ENCODE measurements around the gene HPGD.
"Not testable (repeated sequence)": the region's sequence is repeated elsewhere in the genome, so short reads cannot be mapped to it uniquely, and the experiment has no call there.

HPGD gene

DNA sequence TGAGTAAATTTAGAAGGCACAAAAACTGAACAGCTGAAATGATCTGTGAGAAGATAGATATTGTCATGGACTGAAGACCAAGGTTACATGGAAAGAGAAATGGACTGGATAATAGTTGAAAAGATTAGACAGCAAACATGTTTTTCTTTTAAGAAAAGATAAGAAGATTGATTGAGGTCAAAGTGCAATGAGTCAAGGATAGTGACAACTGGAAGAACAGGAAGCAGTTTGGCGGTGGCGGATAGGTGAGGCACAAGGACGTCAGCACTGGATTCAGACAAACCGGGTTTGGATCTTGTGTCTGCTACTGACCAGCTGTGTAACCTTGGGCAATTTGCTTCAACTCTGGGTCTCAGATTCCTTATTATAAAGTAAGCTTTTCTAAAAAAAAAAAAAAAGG is 2.0 kb upstream of the HPGD start:
- no peak for DNase-seq

DNA sequence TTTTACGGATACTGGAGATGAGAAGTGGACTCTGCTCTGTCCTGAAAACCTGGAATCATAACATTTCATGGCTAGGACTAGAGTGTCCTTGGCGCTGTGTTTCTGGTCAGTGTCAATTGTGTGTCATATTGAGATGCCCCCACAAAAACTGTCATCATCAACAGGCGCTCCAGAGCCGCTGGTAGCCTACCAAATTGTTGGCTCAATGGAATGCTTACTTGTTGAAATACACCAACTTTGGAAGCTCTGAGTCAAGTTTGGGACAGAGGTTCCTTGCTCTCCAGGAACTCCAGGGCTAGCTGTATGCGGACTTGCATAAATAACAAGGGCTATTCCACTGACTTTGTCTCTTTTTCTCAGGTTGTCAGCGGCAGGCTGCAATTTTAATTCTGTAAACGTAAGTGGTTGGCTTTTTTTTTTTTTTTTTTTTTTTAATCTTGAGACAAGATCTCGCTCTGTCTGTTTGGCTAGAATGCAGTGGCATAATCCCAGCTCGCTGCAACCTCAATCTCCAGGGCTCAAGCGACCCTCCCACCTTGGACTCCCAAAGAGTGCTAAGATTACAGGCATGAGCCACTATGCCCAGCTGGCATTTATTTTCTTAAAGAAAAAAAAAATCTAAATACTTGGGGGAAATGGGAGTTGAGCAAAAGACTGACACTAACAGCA is 871 bp upstream of the HPGD start:
- DNase-seq, result peak in 1 of 5 donors; percentile 31

DNA sequence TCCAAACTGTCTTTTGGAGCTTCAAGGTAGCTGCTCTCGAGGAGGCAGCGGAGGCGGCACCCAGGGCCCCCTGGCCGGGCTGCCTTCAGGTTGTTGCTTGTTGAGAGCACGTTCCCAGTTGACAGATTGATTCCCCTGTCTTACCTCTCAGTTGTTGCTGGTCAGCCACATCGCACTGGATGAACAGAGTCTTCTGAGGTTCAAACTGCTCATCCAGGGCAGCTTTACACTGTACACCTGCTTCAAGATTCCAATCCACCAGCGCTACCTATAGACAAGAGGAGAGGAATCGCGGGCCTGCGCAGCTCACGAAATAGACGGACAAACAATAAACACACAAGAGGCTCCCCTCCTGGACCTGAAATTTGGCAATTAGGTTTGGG is 497 bp downstream of the HPGD start:
- peak in 1 of 5 donors; percentile 36 for DNase-seq

DNA sequence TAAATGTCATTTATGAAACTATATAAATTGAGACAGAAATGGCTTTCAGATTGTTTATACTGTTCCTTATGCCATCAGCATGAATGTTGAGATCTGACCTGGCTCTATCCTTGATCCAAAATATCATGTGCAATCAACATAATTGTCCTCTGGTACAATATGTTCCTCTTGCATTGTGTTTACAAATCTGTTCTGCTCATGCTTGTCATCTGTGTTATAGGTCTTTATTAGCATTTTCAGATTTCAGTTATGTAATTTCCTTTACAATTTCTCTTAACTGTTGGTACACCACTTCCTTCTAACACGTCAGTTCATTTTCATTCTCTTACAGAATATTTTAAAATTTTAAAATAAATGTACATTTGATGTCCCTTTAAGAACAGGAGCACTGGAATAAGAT is 1.6 kb downstream of the HPGD start:
- DNase-seq, result peak in 1 of 5 donors; percentile 57

DNA sequence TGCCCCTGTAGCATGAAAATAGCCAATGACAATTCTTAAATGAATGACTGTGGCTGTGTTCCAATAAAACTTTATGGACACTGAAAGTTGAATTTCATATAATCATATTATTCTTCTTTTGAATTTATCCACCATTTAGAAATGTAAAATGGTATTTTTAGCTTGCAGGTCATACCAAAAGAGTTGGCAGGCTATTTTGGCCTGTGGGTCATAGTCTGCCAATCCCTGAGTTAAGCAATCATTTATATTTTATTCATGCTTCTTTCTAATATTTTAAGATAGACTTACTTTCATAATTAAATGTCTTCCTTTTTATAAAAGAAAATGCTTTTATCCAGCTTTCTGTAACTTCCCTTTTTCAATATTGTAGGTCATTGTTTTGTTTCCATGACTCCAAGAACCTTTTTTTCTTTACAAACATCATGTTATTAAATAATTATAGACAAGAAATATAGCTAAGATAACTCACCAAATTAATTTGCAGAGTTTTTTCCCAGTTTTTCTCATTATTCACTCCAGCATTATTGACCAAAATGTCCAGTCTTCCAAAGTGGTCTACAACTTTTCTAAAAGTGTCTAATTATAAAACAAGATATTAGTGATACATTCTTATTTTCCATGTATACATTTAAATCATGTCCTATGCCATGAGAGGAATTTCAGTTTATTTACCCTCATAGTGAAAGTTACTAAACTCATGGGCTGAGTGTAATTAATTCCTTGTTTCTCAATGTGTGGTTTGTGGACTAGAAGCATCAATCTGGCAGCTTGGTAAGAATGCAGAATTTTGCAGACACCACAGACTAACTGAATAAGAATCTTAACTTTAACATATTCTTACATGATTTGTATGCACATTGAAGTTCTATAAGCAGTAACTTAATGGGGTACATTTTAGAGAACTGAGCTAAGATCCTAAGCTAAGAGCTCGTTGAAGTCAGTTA is 4.5 kb downstream of the HPGD start:
- no peak for DNase-seq

DNA sequence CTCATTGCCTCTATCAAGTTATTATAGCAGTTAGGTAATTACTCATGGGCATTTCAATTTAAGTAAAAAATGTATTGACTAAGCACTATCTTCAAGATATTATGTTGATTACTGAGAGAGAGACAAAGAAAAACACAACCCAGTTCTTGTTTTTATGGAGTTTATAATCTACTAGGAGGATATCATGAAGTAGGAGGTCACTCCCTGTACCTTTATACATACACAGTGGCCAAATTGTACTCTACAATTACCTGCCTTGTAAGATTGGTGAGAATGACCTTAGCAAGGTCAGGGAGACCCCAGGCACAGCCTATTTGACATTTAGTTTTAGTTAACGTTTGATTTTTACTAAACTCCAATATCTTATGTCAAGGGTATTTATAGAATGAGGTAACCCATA is 5.5 kb downstream of the HPGD start:
- no peak for DNase-seq

DNA sequence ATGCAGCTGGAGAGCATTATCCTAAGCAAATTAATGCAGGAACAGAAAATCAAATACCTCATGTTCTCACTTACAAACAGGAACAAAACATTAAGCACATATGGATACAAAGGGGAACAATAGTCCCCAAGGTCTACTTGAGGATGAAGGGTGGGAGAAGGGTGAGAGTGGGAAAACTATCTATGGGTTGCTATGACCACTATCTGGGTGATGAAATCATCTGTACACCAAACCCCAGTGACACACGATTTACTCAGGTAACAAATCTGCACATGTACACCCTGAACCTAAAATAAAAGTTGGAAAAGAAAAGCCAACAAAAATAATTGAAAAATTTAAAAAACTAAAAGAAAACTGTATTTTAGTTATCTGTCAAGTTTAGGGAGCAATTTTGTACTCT is 5.9 kb downstream of the HPGD start:
- DNase-seq, result no peak

DNA sequence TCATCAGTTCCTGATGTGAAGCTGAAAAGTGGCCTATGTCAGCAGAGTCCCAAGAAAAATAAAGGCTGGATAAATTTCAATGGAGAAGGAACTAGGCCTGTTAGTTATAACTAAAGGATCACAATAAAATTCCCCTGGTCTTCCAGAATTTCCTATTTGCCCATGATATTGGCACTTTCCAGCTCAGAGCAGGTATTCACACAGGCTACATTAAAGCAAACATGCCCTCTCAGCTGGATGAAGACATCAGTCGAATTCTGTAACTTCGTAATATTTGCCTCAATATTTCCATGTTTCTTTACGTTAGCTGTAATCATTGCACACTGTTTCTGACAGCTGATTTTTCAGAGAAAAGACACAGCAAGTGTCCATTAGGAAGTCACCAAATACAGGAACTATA is 9.5 kb downstream of the HPGD start:
- no peak for DNase-seq

DNA sequence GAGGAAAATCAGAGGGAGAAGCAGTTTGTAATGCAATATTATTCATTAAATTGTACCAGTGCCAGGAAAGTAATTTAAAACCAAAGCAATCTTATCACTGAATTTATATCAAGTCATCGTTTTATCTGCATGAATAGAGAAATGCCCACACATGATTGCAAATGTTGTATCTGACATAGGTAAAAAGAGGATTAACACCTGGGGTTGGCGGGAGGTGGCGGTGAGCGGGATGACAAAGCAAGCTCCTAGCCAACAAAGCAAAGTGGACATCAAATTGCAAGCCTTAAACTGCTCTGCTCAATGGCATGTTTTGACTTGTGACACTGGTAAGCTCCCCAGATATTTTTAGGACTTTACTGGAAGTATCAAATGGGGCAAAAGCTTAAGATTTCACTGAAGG is 16.4 kb downstream of the HPGD start:
- DNase-seq, result no peak

DNA sequence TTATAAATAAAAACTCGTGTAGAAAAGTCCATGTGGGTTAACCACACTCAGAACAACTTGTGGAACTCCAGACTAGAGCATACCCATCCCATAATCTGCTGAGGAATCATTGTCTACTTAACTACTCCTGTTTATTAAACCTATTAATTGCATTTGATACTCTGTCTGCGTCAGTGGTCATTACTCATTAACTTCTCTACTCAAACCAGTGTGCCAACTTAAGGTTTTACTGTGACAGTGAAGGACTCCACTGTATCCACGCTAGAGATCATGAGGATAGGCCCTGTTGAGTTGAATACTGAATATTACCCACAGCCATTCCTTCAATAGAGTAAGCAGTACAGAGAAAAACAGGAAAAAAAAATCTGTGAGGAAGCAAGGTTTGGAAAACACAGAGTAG is 17.3 kb downstream of the HPGD start:
- no peak for DNase-seq

DNA sequence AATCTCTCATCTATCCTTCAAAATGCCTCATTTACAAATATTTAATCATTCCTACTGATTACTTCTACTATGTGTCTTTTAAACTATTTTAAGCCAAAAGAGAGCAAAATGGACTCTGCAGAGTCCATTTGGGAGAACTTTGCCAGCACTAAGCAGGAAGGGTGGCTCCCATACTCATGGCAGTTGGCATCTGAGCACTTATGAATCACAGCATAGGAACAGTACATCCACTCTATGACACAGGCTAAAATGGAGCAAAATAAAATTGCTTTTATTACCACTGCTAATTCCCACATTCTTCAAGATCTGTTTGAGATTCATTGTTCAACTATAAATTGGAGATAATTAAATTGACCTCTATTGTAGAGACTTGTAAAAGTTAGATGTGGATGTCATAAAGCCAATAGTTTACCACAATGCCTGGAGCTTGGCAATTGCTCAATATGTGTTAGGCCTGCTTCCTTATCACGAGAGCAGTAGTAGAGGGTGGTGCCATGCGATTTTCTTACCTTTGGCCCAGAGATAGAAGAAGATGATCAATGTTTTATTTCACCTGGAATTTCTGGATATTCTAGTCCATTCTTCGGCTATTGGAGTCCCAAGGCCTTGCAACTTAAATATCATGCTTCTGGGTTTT is 19.1 kb downstream of the HPGD start:
- DNase-seq, result no peak

DNA sequence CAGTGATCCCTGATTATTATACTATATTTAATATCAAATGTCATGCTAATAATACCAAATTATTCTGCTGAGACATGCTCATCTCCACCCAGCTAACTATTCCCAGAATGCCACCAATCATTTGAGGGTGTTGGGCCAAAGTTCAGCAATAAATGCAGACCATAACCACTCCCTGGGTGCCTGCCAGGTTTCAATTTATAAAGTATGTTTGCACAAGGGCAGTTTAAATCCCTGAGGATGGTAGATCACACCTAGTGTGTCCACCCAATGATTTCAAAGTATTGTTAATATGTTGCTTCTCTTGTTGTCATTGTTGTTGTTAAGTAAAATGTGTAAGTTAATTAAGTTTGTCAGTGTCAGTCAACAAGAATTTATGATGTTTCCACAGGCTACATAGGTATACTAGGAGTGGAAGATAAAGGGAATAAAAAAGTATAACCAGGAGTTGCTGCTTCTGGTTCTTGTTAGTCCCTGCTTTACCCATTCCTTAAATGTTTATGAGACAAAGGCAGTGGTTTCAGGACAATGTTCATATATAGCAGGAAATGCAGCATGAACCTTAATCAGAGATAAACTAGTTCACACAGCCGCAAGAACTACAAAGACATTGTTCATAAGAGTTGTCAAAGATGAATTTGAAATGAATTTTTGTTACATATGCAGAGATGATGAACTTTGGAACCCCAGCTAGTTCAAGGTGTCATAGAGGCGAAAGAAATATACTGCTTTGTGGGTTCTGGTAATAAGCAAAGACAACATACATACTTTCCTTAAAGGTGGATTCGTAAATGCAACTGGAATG is 25.5 kb downstream of the HPGD start:
- DNase-seq, result no peak

DNA sequence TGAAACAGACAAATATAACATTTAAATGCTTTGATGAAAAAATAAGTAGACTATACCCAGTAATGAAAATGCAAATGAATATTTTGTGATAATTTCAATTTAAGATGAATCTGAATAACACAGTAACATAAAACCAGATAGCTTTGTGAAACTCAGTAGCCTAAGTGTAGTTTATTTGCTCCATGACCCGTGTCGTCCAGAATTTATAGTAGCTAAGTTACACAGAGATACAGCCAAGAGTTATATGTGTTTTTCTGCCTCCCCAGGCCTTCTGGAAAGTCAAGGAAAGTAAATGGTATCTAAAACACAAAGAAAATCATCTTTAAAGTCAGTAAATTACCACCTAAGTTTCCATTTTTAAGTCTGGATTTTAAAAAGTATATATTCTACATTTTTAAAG is 26.7 kb downstream of the HPGD start:
- no peak for DNase-seq

DNA sequence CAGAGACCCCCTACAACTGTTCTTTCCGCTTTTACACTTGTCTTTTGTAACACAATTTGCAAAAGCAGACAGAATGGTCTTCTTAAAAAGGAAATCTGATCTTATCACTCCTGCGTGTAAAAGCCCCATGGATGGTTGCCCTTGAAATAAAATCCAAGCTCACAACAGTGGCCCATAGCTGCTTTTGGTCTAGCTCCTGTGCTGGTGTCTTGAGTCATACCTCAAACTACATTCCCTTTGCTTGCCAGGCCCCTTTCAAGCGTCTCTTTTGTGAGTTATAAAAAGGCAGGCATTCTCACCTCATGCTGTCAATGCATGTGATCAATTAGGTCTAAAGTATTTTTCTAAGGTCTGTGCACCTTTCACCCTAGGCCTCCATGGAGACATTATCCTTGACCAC is 27.6 kb downstream of the HPGD start:
- DNase-seq, result no peak

DNA sequence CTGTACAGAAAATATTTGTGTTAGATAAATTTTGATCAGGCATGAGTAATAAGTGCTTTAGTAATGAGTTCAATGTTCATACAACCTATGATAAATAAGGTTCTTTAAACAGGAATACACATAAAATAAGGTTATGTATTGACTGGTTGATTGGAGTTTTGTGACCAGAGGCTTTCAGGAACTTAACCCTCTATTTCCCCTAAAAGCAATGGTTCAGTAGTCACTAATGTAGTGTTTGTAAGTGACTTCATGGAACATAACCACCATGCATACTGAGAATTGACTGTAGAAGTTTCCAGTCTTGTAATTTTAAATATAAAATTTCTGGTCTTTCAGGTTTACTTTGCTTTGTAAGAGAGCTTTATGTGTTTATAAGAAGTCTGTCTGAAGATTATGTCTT is 28.1 kb downstream of the HPGD start:
- DNase-seq, result no peak

DNA sequence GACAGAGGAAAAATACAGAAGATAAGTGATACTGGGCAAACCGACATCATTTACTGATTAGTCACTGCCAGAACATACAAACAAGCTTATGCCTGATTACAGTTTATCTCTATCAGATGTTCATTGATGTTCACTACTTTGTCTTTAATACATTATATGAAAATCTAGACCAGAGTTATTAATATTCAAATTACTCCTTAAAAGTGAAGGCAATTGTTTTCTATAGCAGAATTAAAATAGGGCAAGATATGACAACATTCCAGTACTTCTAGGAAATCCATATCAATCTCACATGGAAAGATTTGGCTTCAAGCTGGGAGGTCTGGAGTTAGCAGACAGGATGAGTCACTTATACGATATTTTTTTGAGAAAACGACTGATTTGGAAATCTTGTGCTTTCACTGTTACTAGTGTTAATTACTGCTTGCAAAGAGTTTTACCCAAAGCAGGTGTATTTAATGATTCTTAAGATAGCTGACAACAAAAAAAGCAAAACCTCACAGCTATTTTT is 31.8 kb downstream of the HPGD start:
- DNase-seq, result no peak

DNA sequence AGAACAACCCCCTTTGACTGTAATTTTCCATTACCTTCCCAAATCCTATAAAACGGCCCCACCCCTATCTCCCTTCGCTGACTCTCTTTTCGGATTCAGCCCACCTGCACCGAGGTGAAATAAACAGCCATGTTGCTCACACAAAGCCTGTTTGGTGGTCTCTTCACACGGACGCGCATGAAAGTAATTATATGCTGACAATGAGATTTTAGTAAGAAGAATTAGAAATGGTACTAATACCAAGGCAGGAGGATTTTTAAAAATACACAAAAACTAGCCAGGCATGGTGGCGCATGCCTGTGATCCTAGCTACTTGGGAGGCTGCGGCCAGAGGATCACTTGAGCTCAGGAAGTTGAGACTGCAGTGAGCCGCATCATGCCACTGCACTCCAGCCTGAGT is 33.9 kb downstream of the HPGD start:
- DNase-seq, result not testable (repeated sequence)

DNA sequence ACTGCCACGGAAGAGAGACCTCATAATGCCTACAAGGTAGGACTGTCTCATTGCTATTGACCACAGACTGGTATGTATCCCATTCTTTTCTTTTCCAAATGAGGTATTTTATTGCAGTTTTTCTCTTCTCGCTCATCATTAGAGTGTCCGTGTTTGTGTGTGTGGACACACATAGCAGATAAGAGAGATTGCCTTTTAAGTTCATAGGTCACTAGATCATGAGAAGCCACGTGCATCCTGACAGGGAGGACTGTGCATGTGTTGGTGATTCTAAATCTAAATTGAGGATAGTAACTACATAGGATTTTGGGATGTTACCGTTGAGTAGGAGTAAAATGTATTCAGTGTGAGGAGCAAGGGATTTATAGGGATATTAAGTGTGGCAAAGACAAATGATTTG is 37.3 kb downstream of the HPGD start:
- DNase-seq, result no peak

DNA sequence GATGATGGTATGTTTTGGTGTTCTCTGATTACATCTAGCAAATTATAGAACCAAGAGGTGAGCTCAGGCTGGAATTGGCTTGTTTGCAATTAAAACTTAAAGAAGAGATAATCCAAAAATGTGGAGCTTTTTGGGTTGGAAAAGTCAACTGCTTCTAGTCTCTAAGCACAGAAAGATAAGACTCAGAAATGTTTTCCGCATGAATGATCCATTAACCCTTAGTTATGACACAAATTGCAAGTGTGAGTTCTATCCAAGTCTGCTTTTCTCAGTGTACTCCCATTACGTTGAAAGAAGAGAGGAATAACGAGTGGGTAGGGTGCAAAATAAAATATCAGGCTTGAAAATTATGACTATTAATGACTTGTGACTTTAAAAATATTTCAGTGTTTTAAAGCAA is 38.5 kb downstream of the HPGD start:
- DNase-seq, result no peak

DNA sequence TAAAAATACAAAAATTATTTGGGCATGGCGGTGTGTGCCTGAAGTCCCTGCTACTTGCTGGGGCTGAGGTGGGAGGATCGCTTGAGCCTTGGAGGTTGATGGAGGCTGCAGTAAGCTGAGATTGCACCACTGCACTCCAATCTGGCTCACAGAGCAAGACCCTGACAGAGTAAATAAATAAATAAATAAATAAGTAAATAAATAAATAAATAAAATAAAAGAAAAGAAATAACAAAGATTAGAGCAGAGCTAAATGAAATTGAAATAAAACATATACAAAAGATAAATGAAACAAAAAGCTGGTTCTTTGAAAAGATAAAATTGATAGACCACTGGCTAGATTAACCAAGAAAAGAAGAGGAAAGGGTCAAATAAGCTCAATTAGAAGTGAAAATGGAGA is 43.1 kb downstream of the HPGD start:
- DNase-seq, result no peak

DNA sequence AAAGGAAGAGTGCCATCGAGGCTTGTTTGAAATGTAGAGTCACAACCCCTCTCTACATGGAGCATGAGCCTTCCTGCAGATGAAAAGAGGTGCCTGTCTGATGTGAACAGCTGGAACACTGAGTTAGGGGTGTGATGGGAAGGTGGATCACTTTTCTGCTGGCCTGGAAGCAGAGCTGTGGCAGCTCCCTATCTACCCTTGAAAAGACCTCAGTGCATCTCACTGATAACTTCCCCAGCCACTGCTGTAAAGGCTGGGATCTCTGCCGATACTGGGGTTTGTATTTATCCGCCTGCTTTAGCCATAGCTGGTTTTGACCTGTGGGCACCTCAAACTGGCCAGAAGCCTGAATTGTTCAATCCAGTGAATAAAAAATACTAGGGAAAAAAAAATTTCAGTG is 46.8 kb downstream of the HPGD start:
- no peak for DNase-seq

DNA sequence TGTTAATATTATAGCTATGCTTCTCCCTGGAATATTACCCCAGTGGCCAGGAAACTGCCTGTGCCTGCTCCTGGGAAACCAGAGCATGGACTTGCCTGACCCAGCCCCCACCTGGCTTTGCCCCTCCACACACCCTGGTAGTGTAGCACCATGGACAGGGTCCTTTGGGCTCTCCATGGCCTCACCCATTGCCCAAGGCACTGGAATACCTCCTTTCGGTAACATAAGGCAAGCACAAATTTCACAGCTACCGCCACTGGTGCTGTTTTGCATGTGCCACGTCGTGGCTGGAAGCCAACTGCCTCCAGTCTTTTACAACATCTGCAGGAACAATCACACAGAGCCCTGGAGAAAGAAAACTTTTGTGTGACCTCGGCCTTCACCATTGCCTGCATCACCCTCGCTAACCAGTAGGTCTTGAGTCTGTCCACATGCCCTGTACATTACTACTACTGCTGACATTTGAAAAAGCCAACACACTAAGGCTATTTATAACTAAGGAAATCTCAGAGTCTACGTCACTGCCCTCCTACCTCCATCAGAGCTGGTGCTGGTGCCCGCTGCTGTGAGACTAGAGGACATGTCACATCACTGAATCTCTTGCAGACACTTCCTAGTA is 47.7 kb downstream of the HPGD start:
- DNase-seq, result no peak

All from T-helper 1 cell (primary cell).